Measurements from ENCODE around the gene WDR77. TPM values are rescaled to one million over a fixed set of nuclear protein-coding genes. Genes with fewer than 3 reads are reported as not detected.
A peak's percentile ranks its signal among the peaks of the same experiment; 100 is the strongest.

WDR77 gene
- total and polyA plus RNA-seq, 9 of the 15 experiments (the other 6 are each of a cell fraction or from before 2014, with no cell fraction given) = 20.6 to 160 (median 75.3) TPM

DNA sequence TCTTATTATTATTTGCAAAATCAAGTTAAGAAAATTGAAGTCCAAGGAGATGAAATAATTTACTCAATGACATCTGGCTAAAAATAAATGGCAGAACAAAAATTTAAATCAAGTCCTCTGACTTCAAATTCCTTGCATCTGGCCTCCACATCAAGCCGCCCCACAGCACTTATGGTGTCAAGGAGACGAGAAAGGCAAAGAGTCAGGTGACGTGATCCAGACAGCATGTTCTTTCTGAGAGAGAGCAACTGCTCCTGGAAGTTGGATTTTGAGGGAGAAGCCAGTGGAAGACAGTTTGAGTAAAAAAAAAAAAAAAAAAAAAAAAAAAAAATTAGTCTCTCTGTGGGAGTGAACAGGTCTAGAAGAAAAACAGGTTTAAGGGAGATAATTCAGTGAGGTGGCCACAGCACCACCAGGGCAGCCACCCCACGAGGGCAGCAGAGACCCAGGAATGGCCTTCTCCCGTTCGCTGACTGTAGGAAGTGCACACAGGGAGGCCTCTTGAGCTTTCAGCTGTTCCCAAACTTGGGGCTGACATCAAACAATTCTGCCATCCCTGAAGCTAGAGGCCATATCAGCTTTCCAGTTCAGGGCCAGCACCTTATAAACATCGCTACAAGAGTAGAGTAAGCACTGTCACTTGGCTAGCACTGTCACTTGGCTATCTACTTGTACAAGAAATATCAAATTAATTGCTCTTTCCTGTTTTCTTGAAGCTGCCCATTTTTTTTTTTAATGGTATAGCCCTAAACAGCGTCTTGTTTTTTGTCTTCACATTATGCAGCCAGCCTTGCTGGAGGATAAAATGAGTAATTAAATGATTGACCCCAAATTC is 32.5 kb upstream of the WDR77 start (continued):
- TF ChIP-seq TOE1 (IDR thresholded peaks at IDR 0.05; ENCODE audit: borderline replicate concordance) (no peak), TOE1 (CRISPR knock-in tag; IDR thresholded peaks at IDR 0.05; ENCODE audit: borderline replicate concordance, low read depth) (no peak), FOXP1 (CRISPR knock-in tag; IDR thresholded peaks at IDR 0.05) (no peak), CBX5 (IDR thresholded peaks at IDR 0.05; ENCODE audit: borderline replicate concordance, low read depth) (no peak), PYGO2 (tag; IDR thresholded peaks at IDR 0.05) (no peak), ZNF41 (CRISPR knock-in tag; conservative IDR thresholded peaks at IDR 0.05) (no peak), CHD2 (IDR thresholded peaks at IDR 0.05; ENCODE audit: low read depth, low read length) (no peak), ZNF140 (CRISPR knock-in tag; IDR thresholded peaks at IDR 0.05) (no peak), NCOA1 (IDR thresholded peaks at IDR 0.05; ENCODE audit: low read depth) (no peak), GATA2 (CRISPR knock-in tag; IDR thresholded peaks at IDR 0.05) (no peak), CBX1 (IDR thresholded peaks at IDR 0.05; ENCODE audit: low read depth) (no peak), TAF15 (IDR thresholded peaks at IDR 0.05; ENCODE audit: low read depth, low read length) (no peak), WHSC1 (IDR thresholded peaks at IDR 0.05; ENCODE audit: low read length) (no peak), ETV5 (CRISPR knock-in tag; IDR thresholded peaks at IDR 0.05; ENCODE audit: low read depth) (no peak; the same call in 1 of the 2 replicates), ZFX (CRISPR knock-in tag; IDR thresholded peaks at IDR 0.05) (no peak), CREBBP (IDR thresholded peaks at IDR 0.05; ENCODE audit: low read depth, low read length) (no peak), MEF2D (tag; conservative IDR thresholded peaks at IDR 0.05; ENCODE audit: low read depth) (no peak), YY1 (IDR thresholded peaks at IDR 0.05; ENCODE audit: borderline replicate concordance in 1 of 3, control insufficient read depth in 1 of 3, extremely low read depth in 1 of 3, insufficient read depth in 3 of 3, insufficient read length in 1 of 3, insufficient replicate concordance in 2 of 3, low read depth in 1 of 3, low read length in 2 of 3) (peak in 1 of 3 experiments; percentile 21), NCOA4 (IDR thresholded peaks at IDR 0.05; ENCODE audit: partially characterized antibody) (no peak), PHF20 (IDR thresholded peaks at IDR 0.05; ENCODE audit: partially characterized antibody) (no peak), SRSF7 (optimal IDR thresholded peaks at IDR 0.05; ENCODE audit: low read depth, low read length) (no peak)
- TF ChIP-seq, protein P1, sequence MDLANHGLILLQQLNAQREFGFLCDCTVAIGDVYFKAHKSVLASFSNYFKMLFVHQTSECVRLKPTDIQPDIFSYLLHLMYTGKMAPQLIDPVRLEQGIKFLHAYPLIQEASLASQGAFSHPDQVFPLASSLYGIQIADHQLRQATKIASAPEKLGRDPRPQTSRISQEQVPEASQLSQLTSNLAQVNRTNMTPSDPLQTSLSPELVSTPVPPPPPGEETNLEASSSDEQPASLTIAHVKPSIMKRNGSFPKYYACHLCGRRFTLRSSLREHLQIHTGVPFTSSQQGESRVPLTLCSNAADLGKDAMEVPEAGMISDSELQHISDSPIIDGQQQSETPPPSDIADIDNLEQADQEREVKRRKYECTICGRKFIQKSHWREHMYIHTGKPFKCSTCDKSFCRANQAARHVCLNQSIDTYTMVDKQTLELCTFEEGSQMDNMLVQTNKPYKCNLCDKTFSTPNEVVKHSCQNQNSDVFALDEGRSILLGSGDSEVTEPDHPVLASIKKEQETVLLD (IDR thresholded peaks at IDR 0.05) = no peak
- TF ChIP-seq, protein P2, sequence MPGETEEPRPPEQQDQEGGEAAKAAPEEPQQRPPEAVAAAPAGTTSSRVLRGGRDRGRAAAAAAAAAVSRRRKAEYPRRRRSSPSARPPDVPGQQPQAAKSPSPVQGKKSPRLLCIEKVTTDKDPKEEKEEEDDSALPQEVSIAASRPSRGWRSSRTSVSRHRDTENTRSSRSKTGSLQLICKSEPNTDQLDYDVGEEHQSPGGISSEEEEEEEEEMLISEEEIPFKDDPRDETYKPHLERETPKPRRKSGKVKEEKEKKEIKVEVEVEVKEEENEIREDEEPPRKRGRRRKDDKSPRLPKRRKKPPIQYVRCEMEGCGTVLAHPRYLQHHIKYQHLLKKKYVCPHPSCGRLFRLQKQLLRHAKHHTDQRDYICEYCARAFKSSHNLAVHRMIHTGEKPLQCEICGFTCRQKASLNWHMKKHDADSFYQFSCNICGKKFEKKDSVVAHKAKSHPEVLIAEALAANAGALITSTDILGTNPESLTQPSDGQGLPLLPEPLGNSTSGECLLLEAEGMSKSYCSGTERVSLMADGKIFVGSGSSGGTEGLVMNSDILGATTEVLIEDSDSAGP (CRISPR knock-in tag; IDR thresholded peaks at IDR 0.05) = no peak
- TF ChIP-seq, protein P3, sequence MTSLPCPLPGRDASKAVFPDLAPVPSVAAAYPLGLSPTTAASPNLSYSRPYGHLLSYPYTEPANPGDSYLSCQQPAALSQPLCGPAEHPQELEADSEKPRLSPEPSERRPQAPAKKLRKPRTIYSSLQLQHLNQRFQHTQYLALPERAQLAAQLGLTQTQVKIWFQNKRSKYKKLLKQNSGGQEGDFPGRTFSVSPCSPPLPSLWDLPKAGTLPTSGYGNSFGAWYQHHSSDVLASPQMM (CRISPR knock-in tag; IDR thresholded peaks at IDR 0.05) = no peak
